HepG2 (cell line): Measurements from ENCODE around the gene CCL27. TPM values are rescaled to one million over a fixed set of nuclear protein-coding genes. Genes with fewer than 3 reads are reported as not detected.

Experiments used
- ATAC-seq: fragments of 200-7000 bp; cut with Tn5 transposase; 3 replicates; pipeline ENCODE4 v1.9.1; 2020; ENCODE audit warnings: mild to moderate bottlenecking, moderate library complexity
- BruUV-seq: library from RNA; stranded (reverse); fragments of 400-500 nt; replicated peaks from 2 replicates; lab custom pipeline; 2021; lab: Mats Ljungman, UMichigan
- CTCF ChIA-PET: fragments of 300-600 bp; formaldehyde crosslinking; extraction: SDS; loops from one replicate; lab custom pipeline; 2021; ENCODE audit warnings: low total read pairs, inconsistent platforms, low intra/inter-chr PET ratio; lab: Yijun Ruan, JAX
- POLR2A ChIA-PET: fragments of 350-600 bp; sonication (Branson Sonifier 250); formaldehyde crosslinking; loops from one replicate; lab custom pipeline; 2020; ENCODE audit warnings: antibody characterized with exemption, inconsistent platforms; lab: Yijun Ruan, JAX
- DNase-seq: peaks from one replicate; pipeline ENCODE4 v3.0.0-alpha.2; 2015; ENCODE audit warnings: low spot score
- FAIRE-seq: peaks from 3 replicates; lab custom pipeline; 2011; peaks lifted over from hg19 to GRCh38; lab: Jason Lieb, UNC
- H2AFZ ChIP-seq: one replicate; pipeline ENCODE4 v1.6.1; 2011; ENCODE audit warnings: low read length, inconsistent platforms
- H3K27ac ChIP-seq: fragments of 300-600 bp; 3 replicates; pipeline ENCODE4 v1.8.0; 2011; ENCODE audit warnings: mixed run types, mild to moderate bottlenecking, mixed read lengths, low read length, inconsistent platforms; ENCODE audit not compliant: insufficient read depth; ENCODE audit errors: extremely low read length
- H3K27me3 ChIP-seq, 2 experiments: fragments of 200-600 bp in 1 of 2; 2 replicates in 1 of 2; 3 replicates in 1 of 2; pipeline versions ENCODE4 v1.6.0 to v1.8.0; 2011; ENCODE audit warnings: low read length in 2 of 2, mild to moderate bottlenecking in 2 of 2, moderate library complexity in 2 of 2, inconsistent platforms in 1 of 2; ENCODE audit not compliant: insufficient read depth in 2 of 2, control insufficient read depth in 1 of 2
- H3K36me3 ChIP-seq, 2 experiments: fragments of 200-600 bp in 1 of 2; replicated peaks in 1 of 2; 2 replicates in 1 of 2; 3 replicates in 1 of 2; pipeline versions ENCODE4 v1.5.1 to v1.8.0; 2011; ENCODE audit warnings: low read length in 2 of 2, inconsistent platforms in 1 of 2; ENCODE audit not compliant: insufficient read depth in 2 of 2, control insufficient read depth in 1 of 2
- H3K4me1 ChIP-seq: 2 replicates; pipeline ENCODE4 v1.5.1; 2012; ENCODE audit warnings: low read length, inconsistent platforms; ENCODE audit not compliant: insufficient read depth
- H3K4me2 ChIP-seq: 2 replicates; pipeline ENCODE4 v1.6.0; 2011; ENCODE audit warnings: low read depth, low read length, inconsistent platforms
- H3K4me3 ChIP-seq, 3 experiments: fragments of 200-600 bp in 1 of 3; sonication (generic), shearing (Covaris generic) in 1 of 3; replicated peaks in 1 of 3; 2 replicates each; pipeline ENCODE4 v1.5.1; 2011 to 2016; ENCODE audit warnings: low read length in 3 of 3, inconsistent platforms in 2 of 3, low read depth in 2 of 3, mild to moderate bottlenecking in 2 of 3, control low read depth in 1 of 3, mixed read lengths in 1 of 3; ENCODE audit not compliant: insufficient read depth in 1 of 3
- H3K79me2 ChIP-seq: one replicate; pipeline ENCODE4 v1.6.1; 2011; ENCODE audit warnings: low read length, inconsistent platforms; ENCODE audit not compliant: insufficient read depth
- H3K9ac ChIP-seq: 2 replicates; pipeline ENCODE4 v1.6.0; 2011; ENCODE audit warnings: mild to moderate bottlenecking, low read depth, low read length, inconsistent platforms; ENCODE audit not compliant: insufficient read depth
- H3K9me3 ChIP-seq: 2 replicates; pipeline ENCODE4 v1.5.1; 2012; ENCODE audit warnings: mild to moderate bottlenecking, low read length
- H4K20me1 ChIP-seq: 2 replicates; pipeline ENCODE4 v1.6.0; 2011; ENCODE audit warnings: inconsistent platforms, mild to moderate bottlenecking, low read length, moderate library complexity; ENCODE audit not compliant: insufficient read depth
- ATAD3A ChIP-seq: sonication (generic); formaldehyde crosslinking; IDR thresholded peaks from 2 replicates; pipeline ENCODE4 v1.4.0; 2020; ENCODE audit warnings: missing genetic modification reagents
- FOXP1 ChIP-seq, 2 experiments: fragments of 450-650 bp in 1 of 2; IDR thresholded peaks; 2 replicates each; pipeline ENCODE4 v1.6.1; 2017 to 2018; ENCODE audit warnings: antibody characterized with exemption in 1 of 2
- HMG20A ChIP-seq: IDR thresholded peaks from 2 replicates; pipeline ENCODE4 v1.6.1; 2016; ENCODE audit warnings: borderline replicate concordance
- KLF9 ChIP-seq: IDR thresholded peaks from 2 replicates; pipeline ENCODE4 v1.6.1; 2016; ENCODE audit warnings: low read depth
- MAFK ChIP-seq, 2 experiments: IDR thresholded peaks in 1 of 2; conservative IDR thresholded peaks in 1 of 2; 2 replicates each; pipeline ENCODE4 v1.6.1; 2011; ENCODE audit warnings: improper control_type of control experiment in 2 of 2, low read length in 2 of 2
- PAWR ChIP-seq: sonication (generic); formaldehyde crosslinking; IDR thresholded peaks from 2 replicates; pipeline ENCODE4 v1.4.0; 2020; ENCODE audit warnings: missing genetic modification reagents, mild to moderate bottlenecking, borderline replicate concordance
- RAD51 ChIP-seq: fragments of 450-650 bp; IDR thresholded peaks from 2 replicates; pipeline ENCODE4 v1.6.1; 2016; ENCODE audit warnings: borderline replicate concordance
- YY1 ChIP-seq: IDR thresholded peaks from 2 replicates; pipeline ENCODE4 v1.6.1; 2011; ENCODE audit warnings: low read length, low read depth, moderate library complexity, mild to moderate bottlenecking; ENCODE audit not compliant: insufficient read depth, insufficient replicate concordance
- ZNF543 ChIP-seq: sonication (generic); formaldehyde crosslinking; IDR thresholded peaks from 2 replicates; pipeline ENCODE4 v1.4.0; 2020; ENCODE audit warnings: mild to moderate bottlenecking, missing genetic modification reagents
- WGBS: methylation state at CpG from one replicate; pipeline ENCODE4 v1.1.6; 2017; ENCODE audit warnings: low lambda C conversion rate; 5-methylcytosine and 5-hydroxymethylcytosine counted together
- in situ Hi-C: cut with HindIII; loops from 2 replicates; pipeline ENCODE4 v1.10.0; 2017; ENCODE audit warnings: low pct_unique_long_range_greater_than_20kb; ENCODE audit not compliant: extremely low pct_ligation_motif_present
- intact Hi-C: fragments of 100-400 bp; cut with micrococcal nuclease; formaldehyde crosslinking; loops from one replicate; pipeline ENCODE4 v1.10.0; 2022; ENCODE audit not compliant: unreplicated experiment
- polyA plus RNA-seq, 8 experiments: library from polyadenylated mRNA; depleted of rRNA in 3 of 8; stranded (reverse) in 7 of 8; unstranded in 1 of 8; fragments of >200 nt; fragmentation: Illumina TruSeq in 4 of 8; extraction: Trizol in 4 of 8; gene quantifications; 2 replicates each; pipeline versions ENCODE4 v1.2.1 to v1.2.3, GENCODE V29; 2011 to 2016; ENCODE audit warnings: low read depth in 4 of 8, missing spikeins in 1 of 8, mixed read lengths in 1 of 8; ENCODE audit not compliant: insufficient read depth in 1 of 8
- total RNA-seq, 5 experiments: library from RNA; depleted of rRNA; stranded (reverse); fragments of >200 nt; fragmentation: Illumina TruSeq; extraction: Trizol; gene quantifications; 2 replicates each; pipeline ENCODE4 v1.2.3, GENCODE V29; 2016; ENCODE audit warnings: low read depth in 1 of 5
- TF ChIP-seq, protein P1 (sequence below): sonication (generic); formaldehyde crosslinking; IDR thresholded peaks from 2 replicates; pipeline ENCODE4 v1.5.0; 2020; ENCODE audit warnings: mild to moderate bottlenecking, missing genetic modification reagents, moderate library complexity
- TF ChIP-seq, protein P2 (sequence below): sonication (generic); formaldehyde crosslinking; IDR thresholded peaks from 2 replicates; pipeline ENCODE4 v1.9.0; 2022; ENCODE audit warnings: missing genetic modification reagents, mild to moderate bottlenecking, borderline replicate concordance
- TF ChIP-seq, protein P3 (sequence below): sonication (generic); formaldehyde crosslinking; IDR thresholded peaks from 2 replicates; pipeline ENCODE4 v1.4.0; 2020; ENCODE audit warnings: missing genetic modification reagents

The CCL27 gene
- total and polyA plus RNA-seq, 2 of the 13 experiments (the other 11 are each of a cell fraction or from before 2014, with no cell fraction given): not detected

DNA sequence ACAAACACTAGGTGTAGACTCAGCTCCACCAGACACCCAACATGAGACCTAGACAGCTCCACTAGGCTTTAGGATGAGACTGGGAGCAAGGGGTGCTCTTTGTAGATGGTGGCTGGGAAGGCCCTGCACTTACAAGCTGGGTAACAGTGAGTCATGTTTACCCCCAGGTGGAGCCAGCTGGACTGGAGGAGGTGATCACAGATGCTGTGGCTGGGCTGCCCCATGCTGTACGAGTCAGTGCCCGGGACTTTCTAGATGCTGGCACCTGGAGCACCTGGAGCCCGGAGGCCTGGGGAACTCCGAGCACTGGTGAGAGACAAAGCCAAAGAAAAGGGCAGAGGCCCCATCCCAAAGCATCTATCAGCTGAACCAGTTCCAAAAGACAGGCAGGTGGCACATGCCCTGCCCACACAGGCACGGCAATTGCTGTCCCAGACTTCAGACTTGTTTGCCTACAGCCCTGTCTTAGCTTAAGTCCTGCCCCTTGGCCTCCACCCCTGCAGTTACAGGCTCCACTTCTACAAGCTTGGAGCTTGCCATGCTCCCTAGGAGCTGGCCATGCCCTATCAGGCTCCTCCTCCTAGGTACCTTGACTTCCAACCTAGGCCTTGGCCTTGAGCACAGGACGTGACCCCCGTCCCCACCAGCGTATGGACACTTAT lies 2.7 kb downstream of the CCL27 start:
- 77% methylated on average over 4 of the region's 8 CpGs for WGBS
- Histone ChIP-seq H3K4me2 (no peak overlapping the region), H3K36me3 (no peaks in the 10 kb centered on the region), H2AFZ (no peak overlapping the region), H3K79me2 (no peaks in the 10 kb centered on the region), H3K4me1 (peaks cover 11% of the 10 kb centered on the region), H3K9ac (no peak overlapping the region), H4K20me1 (no peaks in the 10 kb centered on the region), H3K27ac (no peak overlapping the region), H3K9me3 (no peaks in the 10 kb centered on the region), H3K4me3 (no peak overlapping the region), H3K27me3 (no peaks in the 10 kb centered on the region; a peak in 2 of 5 replicates)
- in situ Hi-C loops (no loop called here), intact Hi-C loops (no loop called here)
- ATAC-seq (peak; percentile 21), DNase-seq (no peak), FAIRE-seq (no peak)
- TF ChIP-seq, protein P1, sequence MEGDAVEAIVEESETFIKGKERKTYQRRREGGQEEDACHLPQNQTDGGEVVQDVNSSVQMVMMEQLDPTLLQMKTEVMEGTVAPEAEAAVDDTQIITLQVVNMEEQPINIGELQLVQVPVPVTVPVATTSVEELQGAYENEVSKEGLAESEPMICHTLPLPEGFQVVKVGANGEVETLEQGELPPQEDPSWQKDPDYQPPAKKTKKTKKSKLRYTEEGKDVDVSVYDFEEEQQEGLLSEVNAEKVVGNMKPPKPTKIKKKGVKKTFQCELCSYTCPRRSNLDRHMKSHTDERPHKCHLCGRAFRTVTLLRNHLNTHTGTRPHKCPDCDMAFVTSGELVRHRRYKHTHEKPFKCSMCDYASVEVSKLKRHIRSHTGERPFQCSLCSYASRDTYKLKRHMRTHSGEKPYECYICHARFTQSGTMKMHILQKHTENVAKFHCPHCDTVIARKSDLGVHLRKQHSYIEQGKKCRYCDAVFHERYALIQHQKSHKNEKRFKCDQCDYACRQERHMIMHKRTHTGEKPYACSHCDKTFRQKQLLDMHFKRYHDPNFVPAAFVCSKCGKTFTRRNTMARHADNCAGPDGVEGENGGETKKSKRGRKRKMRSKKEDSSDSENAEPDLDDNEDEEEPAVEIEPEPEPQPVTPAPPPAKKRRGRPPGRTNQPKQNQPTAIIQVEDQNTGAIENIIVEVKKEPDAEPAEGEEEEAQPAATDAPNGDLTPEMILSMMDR (CRISPR knock-in tag): 0 out of 2 replicates have a peak, but pooled peaks have one; percentile 10
- no peak for TF ChIP-seq PAWR (CRISPR knock-in tag)
- TF ChIP-seq ZNF543 (CRISPR knock-in tag): no peak
- ChIA-PET POLR2A (interaction anchor here (0.7 kb wide), 1 partner anchor 13 kb away, joined by 4 read pairs; the partner anchor contains the start of gene GALT), CTCF (interaction anchor here (1.0 kb wide), 1 partner anchor 41 kb away, joined by 3 read pairs; no protein-coding TSS in a partner anchor)
- BruUV-seq: no TSS peak

DNA sequence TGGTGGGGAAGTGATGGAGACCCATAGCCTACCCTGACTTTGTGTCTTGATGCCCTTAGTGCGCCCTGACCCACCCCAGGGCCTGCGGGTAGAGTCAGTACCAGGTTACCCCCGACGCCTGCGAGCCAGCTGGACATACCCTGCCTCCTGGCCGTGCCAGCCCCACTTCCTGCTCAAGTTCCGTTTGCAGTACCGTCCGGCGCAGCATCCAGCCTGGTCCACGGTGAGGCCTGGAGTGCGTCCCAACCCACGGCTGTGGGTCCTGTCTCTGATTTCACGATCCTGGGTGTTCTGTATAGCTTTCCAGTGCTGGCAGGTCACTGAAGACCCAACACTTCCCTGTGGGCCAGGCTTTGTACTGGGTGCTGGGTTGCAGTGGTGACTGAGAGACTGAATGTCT lies 4.0 kb downstream of the CCL27 start:
- FAIRE-seq (no peak), ATAC-seq (no peak), DNase-seq (no peak)
- in situ Hi-C loops (no loop called here), intact Hi-C loops (no loop called here)
- H3K9ac ChIP-seq: no peak overlapping the region
- no peak overlapping the region for H3K4me2 ChIP-seq
- H3K79me2 ChIP-seq: no peaks in the 10 kb centered on the region
- no TSS peak for BruUV-seq
- peaks cover 8% of the 10 kb centered on the region for H3K4me1 ChIP-seq
- CTCF ChIA-PET: no interaction called here
- H4K20me1 ChIP-seq: no peaks in the 10 kb centered on the region
- H3K36me3 ChIP-seq: no peaks in the 10 kb centered on the region
- H2AFZ ChIP-seq: no peak overlapping the region
- H3K9me3 ChIP-seq: no peaks in the 10 kb centered on the region
- WGBS: 70% methylated on average over 2 of the region's 14 CpGs
- no peak overlapping the region for H3K27ac ChIP-seq
- no peaks in the 10 kb centered on the region; a peak in 3 of 5 replicates for H3K27me3 ChIP-seq
- H3K4me3 ChIP-seq: no peak overlapping the region
- POLR2A ChIA-PET: interaction anchor here (1.5 kb wide), 1 partner anchor 12 kb away, joined by 3 read pairs; the partner anchor contains the start of gene GALT
- TF ChIP-seq RAD51: no peak
- TF ChIP-seq, protein P2, sequence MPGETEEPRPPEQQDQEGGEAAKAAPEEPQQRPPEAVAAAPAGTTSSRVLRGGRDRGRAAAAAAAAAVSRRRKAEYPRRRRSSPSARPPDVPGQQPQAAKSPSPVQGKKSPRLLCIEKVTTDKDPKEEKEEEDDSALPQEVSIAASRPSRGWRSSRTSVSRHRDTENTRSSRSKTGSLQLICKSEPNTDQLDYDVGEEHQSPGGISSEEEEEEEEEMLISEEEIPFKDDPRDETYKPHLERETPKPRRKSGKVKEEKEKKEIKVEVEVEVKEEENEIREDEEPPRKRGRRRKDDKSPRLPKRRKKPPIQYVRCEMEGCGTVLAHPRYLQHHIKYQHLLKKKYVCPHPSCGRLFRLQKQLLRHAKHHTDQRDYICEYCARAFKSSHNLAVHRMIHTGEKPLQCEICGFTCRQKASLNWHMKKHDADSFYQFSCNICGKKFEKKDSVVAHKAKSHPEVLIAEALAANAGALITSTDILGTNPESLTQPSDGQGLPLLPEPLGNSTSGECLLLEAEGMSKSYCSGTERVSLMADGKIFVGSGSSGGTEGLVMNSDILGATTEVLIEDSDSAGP (CRISPR knock-in tag): no peak
- no peak for TF ChIP-seq YY1
- TF ChIP-seq HMG20A (CRISPR knock-in tag): no peak
- no peak for TF ChIP-seq KLF9
- TF ChIP-seq MAFK (conservative IDR thresholded peaks at IDR 0.05 in 1 of 2, IDR thresholded peaks at IDR 0.05 in 1 of 2; ENCODE audit: low read length in 2 of 2): no peak
- no peak for TF ChIP-seq FOXP1 (IDR thresholded peaks at IDR 0.05)
- TF ChIP-seq FOXP1 (CRISPR knock-in tag; IDR thresholded peaks at IDR 0.05): no peak
- no peak for TF ChIP-seq ATAD3A (CRISPR knock-in tag)
- TF ChIP-seq, protein P3, sequence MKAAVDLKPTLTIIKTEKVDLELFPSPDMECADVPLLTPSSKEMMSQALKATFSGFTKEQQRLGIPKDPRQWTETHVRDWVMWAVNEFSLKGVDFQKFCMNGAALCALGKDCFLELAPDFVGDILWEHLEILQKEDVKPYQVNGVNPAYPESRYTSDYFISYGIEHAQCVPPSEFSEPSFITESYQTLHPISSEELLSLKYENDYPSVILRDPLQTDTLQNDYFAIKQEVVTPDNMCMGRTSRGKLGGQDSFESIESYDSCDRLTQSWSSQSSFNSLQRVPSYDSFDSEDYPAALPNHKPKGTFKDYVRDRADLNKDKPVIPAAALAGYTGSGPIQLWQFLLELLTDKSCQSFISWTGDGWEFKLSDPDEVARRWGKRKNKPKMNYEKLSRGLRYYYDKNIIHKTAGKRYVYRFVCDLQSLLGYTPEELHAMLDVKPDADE: no peak
